Mesenchymal stem cell (in vitro differentiated cells and primary cell): ENCODE data around the gene CYTL1.

Source experiments
- DNase-seq: peaks from one replicate; pipeline ENCODE4 v3.0.0-alpha.2; 2013
- H2AFZ ChIP-seq: one replicate; pipeline ENCODE4 v1.6.1; 2013; ENCODE audit warnings: low read depth, mild to moderate bottlenecking, control low read depth, inconsistent platforms, low read length, moderate library complexity
- H2AK5ac ChIP-seq: 2 replicates; pipeline ENCODE4 v1.6.1; 2013; ENCODE audit warnings: low read length, moderate library complexity, mild to moderate bottlenecking, inconsistent platforms; ENCODE audit not compliant: severe bottlenecking
- H2BK120ac ChIP-seq: one replicate; pipeline ENCODE4 v1.6.1; 2013; ENCODE audit warnings: low read depth, mild to moderate bottlenecking, inconsistent platforms, low read length, moderate library complexity
- H2BK12ac ChIP-seq, 2 experiments: one replicate each; pipeline ENCODE4 v1.6.1; 2013; ENCODE audit warnings: inconsistent platforms in 2 of 2, low read length in 2 of 2, mild to moderate bottlenecking in 2 of 2, moderate library complexity in 2 of 2, control low read depth in 1 of 2
- H2BK15ac ChIP-seq: one replicate; pipeline ENCODE4 v1.6.1; 2013; ENCODE audit warnings: mild to moderate bottlenecking, low read depth, inconsistent platforms; ENCODE audit not compliant: poor library complexity, severe bottlenecking
- H2BK5ac ChIP-seq: 2 replicates; pipeline ENCODE4 v1.6.1; 2013; ENCODE audit warnings: low read depth, mild to moderate bottlenecking, low read length, control low read depth, inconsistent platforms; ENCODE audit not compliant: poor library complexity, severe bottlenecking
- H3K14ac ChIP-seq, 2 experiments: one replicate each; pipeline ENCODE4 v1.6.1; 2013; ENCODE audit warnings: inconsistent platforms in 2 of 2, low read length in 2 of 2, control low read depth in 1 of 2, mild to moderate bottlenecking in 1 of 2, moderate library complexity in 1 of 2
- H3K18ac ChIP-seq, 2 experiments: one replicate each; pipeline ENCODE4 v1.6.1; 2013; ENCODE audit warnings: inconsistent platforms in 2 of 2, low read length in 2 of 2, control low read depth in 1 of 2, low read depth in 1 of 2, mild to moderate bottlenecking in 1 of 2
- H3K23ac ChIP-seq, 2 experiments: one replicate each; pipeline ENCODE4 v1.6.1; 2013; ENCODE audit warnings: inconsistent platforms in 2 of 2, low read length in 2 of 2, mild to moderate bottlenecking in 2 of 2, moderate library complexity in 2 of 2, control low read depth in 1 of 2
- H3K27ac ChIP-seq: 2 replicates; pipeline ENCODE4 v1.5.1; 2013; ENCODE audit warnings: mild to moderate bottlenecking, moderate library complexity, low read length, control low read depth, inconsistent platforms; ENCODE audit not compliant: poor library complexity, severe bottlenecking
- H3K27me3 ChIP-seq, 2 experiments: 2 replicates each; pipeline versions ENCODE4 v1.6.1 to v1.7.0; 2013; ENCODE audit warnings: low read length in 2 of 2, mild to moderate bottlenecking in 2 of 2, moderate library complexity in 2 of 2, control low read depth in 1 of 2, inconsistent platforms in 1 of 2; ENCODE audit not compliant: control insufficient read depth in 1 of 2, insufficient read depth in 1 of 2
- H3K36me3 ChIP-seq, 2 experiments: 2 replicates each; pipeline versions ENCODE4 v1.6.1 to v1.7.0; 2013; ENCODE audit warnings: low read length in 2 of 2, control low read depth in 1 of 2, inconsistent platforms in 1 of 2, low read depth in 1 of 2, mild to moderate bottlenecking in 1 of 2; ENCODE audit not compliant: insufficient read depth in 2 of 2, control insufficient read depth in 1 of 2
- H3K4ac ChIP-seq, 2 experiments: one replicate each; pipeline ENCODE4 v1.6.1; 2013; ENCODE audit warnings: inconsistent platforms in 2 of 2, low read length in 2 of 2, mild to moderate bottlenecking in 2 of 2, moderate library complexity in 2 of 2, control low read depth in 1 of 2, low read depth in 1 of 2
- H3K4me1 ChIP-seq: 2 replicates; pipeline ENCODE4 v1.6.1; 2013; ENCODE audit warnings: low read depth, low read length, control low read depth; ENCODE audit not compliant: control insufficient read depth, insufficient read depth
- H3K4me2 ChIP-seq: 2 replicates; pipeline ENCODE4 v1.6.1; 2013; ENCODE audit warnings: low read length, mild to moderate bottlenecking, inconsistent platforms; ENCODE audit not compliant: poor library complexity, severe bottlenecking
- H3K4me3 ChIP-seq, 2 experiments: 2 replicates each; pipeline versions ENCODE4 v1.5.1 to v1.7.0; 2013; ENCODE audit warnings: low read length in 2 of 2, mild to moderate bottlenecking in 2 of 2, control low read depth in 1 of 2, low read depth in 1 of 2; ENCODE audit not compliant: insufficient read depth in 1 of 2
- H3K79me1 ChIP-seq: replicated peaks from 2 replicates; pipeline ENCODE4 v1.6.1; 2013; ENCODE audit warnings: mild to moderate bottlenecking, control low read depth, low read length, inconsistent platforms; ENCODE audit not compliant: poor library complexity, severe bottlenecking
- H3K9ac ChIP-seq: 2 replicates; pipeline ENCODE4 v1.7.0; 2013; ENCODE audit warnings: mild to moderate bottlenecking, low read length, moderate library complexity
- H3K9me3 ChIP-seq: 2 replicates; pipeline ENCODE4 v1.7.0; 2013; ENCODE audit warnings: mild to moderate bottlenecking, low read length; ENCODE audit not compliant: control insufficient read depth
- H4K8ac ChIP-seq: one replicate; pipeline ENCODE4 v1.6.1; 2013; ENCODE audit warnings: inconsistent platforms, mild to moderate bottlenecking, low read length, moderate library complexity
- H4K91ac ChIP-seq: one replicate; pipeline ENCODE4 v1.6.1; 2013; ENCODE audit warnings: mild to moderate bottlenecking, low read length, inconsistent platforms
- WGBS: methylation state at CpG from one replicate; pipeline ENCODE4 v1.1.7; 2013; ENCODE audit warnings: mixed read lengths; 5-methylcytosine and 5-hydroxymethylcytosine counted together

The CYTL1 gene

GRCh38 chr4:5044341-5044740, 25.1 kb upstream of the CYTL1 start:
- H3K79me1 ChIP-seq: no peaks in the 10 kb centered on the region
- H3K27ac ChIP-seq: no peak overlapping the region
- H4K91ac ChIP-seq: no peak overlapping the region
- WGBS: 90% methylated on average over 3 of the region's 3 CpGs
- no peaks in the 10 kb centered on the region for H3K36me3 ChIP-seq
- no peak overlapping the region for H3K23ac ChIP-seq
- H2AK5ac ChIP-seq: peak overlapping the region; percentile 44
- no peak overlapping the region for H3K4me2 ChIP-seq
- H2BK12ac ChIP-seq: peak overlapping the region in 1 of 2 experiments; percentile 12
- DNase-seq: no peak
- no peak overlapping the region for H4K8ac ChIP-seq
- no peak overlapping the region for H3K14ac ChIP-seq
- H3K4me1 ChIP-seq: peaks cover 8% of the 10 kb centered on the region
- no peaks in the 10 kb centered on the region for H3K27me3 ChIP-seq
- H2BK5ac ChIP-seq: no peak overlapping the region
- no peak overlapping the region for H2AFZ ChIP-seq
- no peak overlapping the region for H3K18ac ChIP-seq
- no peak overlapping the region for H2BK120ac ChIP-seq
- H3K4me3 ChIP-seq: no peak overlapping the region
- H3K4ac ChIP-seq: no peak overlapping the region
- H3K9me3 ChIP-seq: no peaks in the 10 kb centered on the region
- H3K9ac ChIP-seq: no peak overlapping the region
- H2BK15ac ChIP-seq: no peak overlapping the region

- no peak overlapping the region for H3K23ac ChIP-seq
These were observed 24.3 kb upstream of the CYTL1 start for GRCh38 chr4:5043579-5043978.

GRCh38 chr4:5041699-5042098, 22.4 kb upstream of the CYTL1 start:
- Histone ChIP-seq H4K8ac (no peak overlapping the region), H2AFZ (no peak overlapping the region), H3K4me3 (no peak overlapping the region), H2AK5ac (no peak overlapping the region), H3K4me1 (peaks cover 16% of the 10 kb centered on the region), H2BK12ac (no peak overlapping the region), H3K79me1 (no peaks in the 10 kb centered on the region), H2BK15ac (no peak overlapping the region), H3K4me2 (no peak overlapping the region), H3K18ac (no peak overlapping the region), H3K36me3 (no peaks in the 10 kb centered on the region), H3K23ac (no peak overlapping the region), H3K9ac (no peak overlapping the region), H3K27ac (no peak overlapping the region), H2BK120ac (no peak overlapping the region), H4K91ac (no peak overlapping the region), H3K4ac (no peak overlapping the region), H3K14ac (no peak overlapping the region), H3K9me3 (no peaks in the 10 kb centered on the region), H2BK5ac (no peak overlapping the region), H3K27me3 (no peaks in the 10 kb centered on the region)
- no peak for DNase-seq
- WGBS: 92% methylated on average over 7 of the region's 7 CpGs

More at GRCh38 chr4:5043579-5043978, 24.3 kb upstream of the CYTL1 start:
- Histone ChIP-seq H3K27ac (no peak overlapping the region), H2AK5ac (peak overlapping the region; percentile 20), H4K8ac (no peak overlapping the region), H3K4ac (no peak overlapping the region), H3K4me2 (no peak overlapping the region), H3K9ac (no peak overlapping the region), H2BK12ac (no peak overlapping the region), H2BK5ac (no peak overlapping the region), H2BK120ac (no peak overlapping the region), H3K4me1 (peaks cover 8% of the 10 kb centered on the region), H3K4me3 (no peak overlapping the region), H3K36me3 (no peaks in the 10 kb centered on the region), H3K79me1 (no peaks in the 10 kb centered on the region), H3K18ac (peak overlapping the region in 1 of 2 experiments; percentile 28), H3K14ac (no peak overlapping the region), H3K9me3 (no peaks in the 10 kb centered on the region), H3K27me3 (no peaks in the 10 kb centered on the region), H2BK15ac (no peak overlapping the region), H2AFZ (no peak overlapping the region), H4K91ac (no peak overlapping the region)
- DNase-seq: no peak
- WGBS: 70% methylated on average over 6 of the region's 6 CpGs

GRCh38 chr4:5040856-5041620, 21.8 kb upstream of the CYTL1 start:
- Histone ChIP-seq H2BK5ac (no peak overlapping the region), H3K4me2 (no peak overlapping the region), H3K23ac (no peak overlapping the region), H3K9me3 (no peaks in the 10 kb centered on the region), H3K27ac (no peak overlapping the region), H2AFZ (no peak overlapping the region), H3K79me1 (no peaks in the 10 kb centered on the region), H3K18ac (no peak overlapping the region), H3K4me3 (no peak overlapping the region), H2BK120ac (no peak overlapping the region), H4K91ac (no peak overlapping the region), H3K36me3 (no peaks in the 10 kb centered on the region), H3K9ac (no peak overlapping the region), H4K8ac (no peak overlapping the region), H3K4me1 (peaks cover 19% of the 10 kb centered on the region), H2BK15ac (no peak overlapping the region), H3K14ac (no peak overlapping the region), H2AK5ac (no peak overlapping the region), H3K27me3 (no peaks in the 10 kb centered on the region), H3K4ac (no peak overlapping the region), H2BK12ac (peak overlapping the region in 1 of 2 experiments; percentile 6)
- WGBS: 97% methylated on average over 9 of the region's 9 CpGs
- DNase-seq: no peak
